ENCODE results near the gene MSRB3. TPM values are rescaled to one million over a fixed set of nuclear protein-coding genes. Genes with fewer than 3 reads are reported as not detected.

The MSRB3 gene
- total and polyA plus RNA-seq, 4 donors: 1.0 to 5.2 (median 3.1) TPM

DNA sequence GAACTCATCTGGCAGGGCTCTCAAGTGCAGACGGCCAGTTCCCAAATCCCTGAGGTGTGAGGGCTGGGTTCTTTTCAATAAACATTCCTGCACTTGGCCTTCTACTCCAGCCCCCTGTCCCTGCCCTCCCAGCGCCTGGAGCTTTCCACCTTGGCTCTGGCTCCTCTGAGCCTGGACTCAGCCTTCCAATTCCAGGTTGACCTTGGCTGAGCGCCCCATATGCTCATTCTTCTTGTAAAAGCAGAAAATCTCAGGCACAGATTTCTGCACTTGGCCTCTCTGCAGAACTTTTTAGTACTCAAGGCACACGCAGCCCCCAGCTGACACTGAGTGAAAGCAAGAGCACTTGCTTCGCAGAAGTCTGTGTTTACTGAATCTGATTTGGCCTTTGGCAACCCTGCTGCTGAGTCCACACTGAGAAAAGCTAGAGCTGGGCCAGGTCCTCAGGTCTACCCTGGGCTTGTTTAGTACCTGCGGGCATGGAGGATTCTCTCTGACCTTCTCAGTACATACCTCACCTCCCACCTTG lies 222.7 kb downstream of the MSRB3 start:
- Histone ChIP-seq H3K4me1 (ENCODE audit: control insufficient read depth in 4 of 4, insufficient read depth in 4 of 4, low read length in 3 of 4) (peaks cover 0 to 4% (median 2%) of the 10 kb centered on the region in 4 donors), H3K9ac (ENCODE audit: low read depth in 1 of 2, low read length in 2 of 2) (no peak overlapping the region), H3K27me3 (ENCODE audit: control insufficient read depth in 4 of 4, insufficient read depth in 4 of 4, low read length in 3 of 4) (no peaks in the 10 kb centered on the region), H3K4me3 (ENCODE audit: low read depth in 1 of 3, low read length in 3 of 3) (no peak overlapping the region), H3K27ac (ENCODE audit: low read depth in 1 of 2, low read length in 2 of 2) (no peak overlapping the region), H3K36me3 (ENCODE audit: control insufficient read depth in 4 of 4, insufficient read depth in 3 of 4, low read depth in 1 of 4, low read length in 3 of 4) (no peaks in the 10 kb centered on the region), H3K9me3 (ENCODE audit: control insufficient read depth in 4 of 4, low read length in 3 of 4) (no peaks in the 10 kb centered on the region)
- 49% methylated on average over 6 of the region's 6 CpGs for WGBS
- no peak for DNase-seq (ENCODE audit: low spot score)
- TF ChIP-seq EGR1 (IDR thresholded peaks at IDR 0.05; ENCODE audit: low read depth in 2 of 2) (no peak), HNF4G (IDR thresholded peaks at IDR 0.05) (no peak), RAD21 (IDR thresholded peaks at IDR 0.05) (no peak), JUND (IDR thresholded peaks at IDR 0.05) (no peak), NR2F2 (IDR thresholded peaks at IDR 0.05) (no peak), GABPA (IDR thresholded peaks at IDR 0.05 in 1 of 2, conservative IDR thresholded peaks at IDR 0.05 in 1 of 2) (no peak), REST (IDR thresholded peaks at IDR 0.05) (no peak), FOXA1 (IDR thresholded peaks at IDR 0.05) (no peak), YY1 (IDR thresholded peaks at IDR 0.05) (no peak), TAF1 (conservative IDR thresholded peaks at IDR 0.05) (no peak)
- TF ChIP-seq, protein P1, sequence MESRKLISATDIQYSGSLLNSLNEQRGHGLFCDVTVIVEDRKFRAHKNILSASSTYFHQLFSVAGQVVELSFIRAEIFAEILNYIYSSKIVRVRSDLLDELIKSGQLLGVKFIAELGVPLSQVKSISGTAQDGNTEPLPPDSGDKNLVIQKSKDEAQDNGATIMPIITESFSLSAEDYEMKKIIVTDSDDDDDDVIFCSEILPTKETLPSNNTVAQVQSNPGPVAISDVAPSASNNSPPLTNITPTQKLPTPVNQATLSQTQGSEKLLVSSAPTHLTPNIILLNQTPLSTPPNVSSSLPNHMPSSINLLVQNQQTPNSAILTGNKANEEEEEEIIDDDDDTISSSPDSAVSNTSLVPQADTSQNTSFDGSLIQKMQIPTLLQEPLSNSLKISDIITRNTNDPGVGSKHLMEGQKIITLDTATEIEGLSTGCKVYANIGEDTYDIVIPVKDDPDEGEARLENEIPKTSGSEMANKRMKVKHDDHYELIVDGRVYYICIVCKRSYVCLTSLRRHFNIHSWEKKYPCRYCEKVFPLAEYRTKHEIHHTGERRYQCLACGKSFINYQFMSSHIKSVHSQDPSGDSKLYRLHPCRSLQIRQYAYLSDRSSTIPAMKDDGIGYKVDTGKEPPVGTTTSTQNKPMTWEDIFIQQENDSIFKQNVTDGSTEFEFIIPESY (IDR thresholded peaks at IDR 0.05): no peak
- TF ChIP-seq, protein P2, sequence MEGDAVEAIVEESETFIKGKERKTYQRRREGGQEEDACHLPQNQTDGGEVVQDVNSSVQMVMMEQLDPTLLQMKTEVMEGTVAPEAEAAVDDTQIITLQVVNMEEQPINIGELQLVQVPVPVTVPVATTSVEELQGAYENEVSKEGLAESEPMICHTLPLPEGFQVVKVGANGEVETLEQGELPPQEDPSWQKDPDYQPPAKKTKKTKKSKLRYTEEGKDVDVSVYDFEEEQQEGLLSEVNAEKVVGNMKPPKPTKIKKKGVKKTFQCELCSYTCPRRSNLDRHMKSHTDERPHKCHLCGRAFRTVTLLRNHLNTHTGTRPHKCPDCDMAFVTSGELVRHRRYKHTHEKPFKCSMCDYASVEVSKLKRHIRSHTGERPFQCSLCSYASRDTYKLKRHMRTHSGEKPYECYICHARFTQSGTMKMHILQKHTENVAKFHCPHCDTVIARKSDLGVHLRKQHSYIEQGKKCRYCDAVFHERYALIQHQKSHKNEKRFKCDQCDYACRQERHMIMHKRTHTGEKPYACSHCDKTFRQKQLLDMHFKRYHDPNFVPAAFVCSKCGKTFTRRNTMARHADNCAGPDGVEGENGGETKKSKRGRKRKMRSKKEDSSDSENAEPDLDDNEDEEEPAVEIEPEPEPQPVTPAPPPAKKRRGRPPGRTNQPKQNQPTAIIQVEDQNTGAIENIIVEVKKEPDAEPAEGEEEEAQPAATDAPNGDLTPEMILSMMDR (IDR thresholded peaks at IDR 0.05; ENCODE audit: low read depth, low read length, missing input control): no peak

- peaks cover 0 to 4% (median 2%) of the 10 kb centered on the region in 4 donors for H3K4me1 ChIP-seq (ENCODE audit: control insufficient read depth in 4 of 4, insufficient read depth in 4 of 4, low read length in 3 of 4)
- no peak for TF ChIP-seq EGR1 (IDR thresholded peaks at IDR 0.05; ENCODE audit: low read depth in 2 of 2)
- TF ChIP-seq REST (IDR thresholded peaks at IDR 0.05): no peak
- no peak for TF ChIP-seq FOXA1 (IDR thresholded peaks at IDR 0.05)
- TF ChIP-seq TAF1 (conservative IDR thresholded peaks at IDR 0.05): no peak
- TF ChIP-seq, protein P3, sequence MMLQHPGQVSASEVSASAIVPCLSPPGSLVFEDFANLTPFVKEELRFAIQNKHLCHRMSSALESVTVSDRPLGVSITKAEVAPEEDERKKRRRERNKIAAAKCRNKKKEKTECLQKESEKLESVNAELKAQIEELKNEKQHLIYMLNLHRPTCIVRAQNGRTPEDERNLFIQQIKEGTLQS (IDR thresholded peaks at IDR 0.05): no peak
- TF ChIP-seq RAD21 (IDR thresholded peaks at IDR 0.05): no peak
- TF ChIP-seq RXRA (IDR thresholded peaks at IDR 0.05): no peak
- no peak for TF ChIP-seq YY1 (IDR thresholded peaks at IDR 0.05)
- TF ChIP-seq FOXA2 (IDR thresholded peaks at IDR 0.05): no peak
- TF ChIP-seq, protein P2 (IDR thresholded peaks at IDR 0.05; ENCODE audit: low read depth, low read length, missing input control): no peak
- TF ChIP-seq NR2F2 (IDR thresholded peaks at IDR 0.05): no peak
- no peak for TF ChIP-seq JUND (IDR thresholded peaks at IDR 0.05)
- no peak for TF ChIP-seq HNF4A (conservative IDR thresholded peaks at IDR 0.05)
- no peak for TF ChIP-seq GABPA (IDR thresholded peaks at IDR 0.05 in 1 of 2, conservative IDR thresholded peaks at IDR 0.05 in 1 of 2)
- TF ChIP-seq, protein P4, sequence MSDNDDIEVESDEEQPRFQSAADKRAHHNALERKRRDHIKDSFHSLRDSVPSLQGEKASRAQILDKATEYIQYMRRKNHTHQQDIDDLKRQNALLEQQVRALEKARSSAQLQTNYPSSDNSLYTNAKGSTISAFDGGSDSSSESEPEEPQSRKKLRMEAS (IDR thresholded peaks at IDR 0.05): no peak
- no peak overlapping the region for H3K27ac ChIP-seq (ENCODE audit: low read depth in 1 of 2, low read length in 2 of 2)
- 87% methylated on average over 5 of the region's 5 CpGs for WGBS
- H3K27me3 ChIP-seq (ENCODE audit: control insufficient read depth in 4 of 4, insufficient read depth in 4 of 4, low read length in 3 of 4): no peaks in the 10 kb centered on the region
- no peak overlapping the region for H3K4me3 ChIP-seq (ENCODE audit: low read depth in 1 of 3, low read length in 3 of 3)
- H3K9ac ChIP-seq (ENCODE audit: low read depth in 1 of 2, low read length in 2 of 2): no peak overlapping the region
- no peaks in the 10 kb centered on the region for H3K9me3 ChIP-seq (ENCODE audit: control insufficient read depth in 4 of 4, low read length in 3 of 4)
- H3K36me3 ChIP-seq (ENCODE audit: control insufficient read depth in 4 of 4, insufficient read depth in 3 of 4, low read depth in 1 of 4, low read length in 3 of 4): no peaks in the 10 kb centered on the region
- no peak for DNase-seq (ENCODE audit: low spot score)
Observed at GRCh38 chr12:65501935-65502334, 223.5 kb downstream of the MSRB3 start.

All from liver (tissue), 9 donors.